HepG2 (cell line): Measurements from ENCODE around the gene UGT1A8. TPM values are rescaled to one million over a fixed set of nuclear protein-coding genes. Genes with fewer than 3 reads are reported as not detected.

Experiments used
- ATAC-seq: fragments of 200-7000 bp; cut with Tn5 transposase; 3 replicates; pipeline ENCODE4 v1.9.1; 2020; ENCODE audit warnings: mild to moderate bottlenecking, moderate library complexity
- BruUV-seq: library from RNA; stranded (reverse); fragments of 400-500 nt; replicated peaks from 2 replicates; lab custom pipeline; 2021; lab: Mats Ljungman, UMichigan
- CTCF ChIA-PET: fragments of 300-600 bp; formaldehyde crosslinking; extraction: SDS; loops from one replicate; lab custom pipeline; 2021; ENCODE audit warnings: low total read pairs, inconsistent platforms, low intra/inter-chr PET ratio; lab: Yijun Ruan, JAX
- POLR2A ChIA-PET: fragments of 350-600 bp; sonication (Branson Sonifier 250); formaldehyde crosslinking; loops from one replicate; lab custom pipeline; 2020; ENCODE audit warnings: antibody characterized with exemption, inconsistent platforms; lab: Yijun Ruan, JAX
- DNase-seq: peaks from one replicate; pipeline ENCODE4 v3.0.0-alpha.2; 2015; ENCODE audit warnings: low spot score
- FAIRE-seq: peaks from 3 replicates; lab custom pipeline; 2011; peaks lifted over from hg19 to GRCh38; lab: Jason Lieb, UNC
- H2AFZ ChIP-seq: one replicate; pipeline ENCODE4 v1.6.1; 2011; ENCODE audit warnings: low read length, inconsistent platforms
- H3K27ac ChIP-seq: fragments of 300-600 bp; 3 replicates; pipeline ENCODE4 v1.8.0; 2011; ENCODE audit warnings: mixed run types, mild to moderate bottlenecking, mixed read lengths, low read length, inconsistent platforms; ENCODE audit not compliant: insufficient read depth; ENCODE audit errors: extremely low read length
- H3K27me3 ChIP-seq, 2 experiments: fragments of 200-600 bp in 1 of 2; 2 replicates in 1 of 2; 3 replicates in 1 of 2; pipeline versions ENCODE4 v1.6.0 to v1.8.0; 2011; ENCODE audit warnings: low read length in 2 of 2, mild to moderate bottlenecking in 2 of 2, moderate library complexity in 2 of 2, inconsistent platforms in 1 of 2; ENCODE audit not compliant: insufficient read depth in 2 of 2, control insufficient read depth in 1 of 2
- H3K36me3 ChIP-seq, 2 experiments: fragments of 200-600 bp in 1 of 2; replicated peaks in 1 of 2; 2 replicates in 1 of 2; 3 replicates in 1 of 2; pipeline versions ENCODE4 v1.5.1 to v1.8.0; 2011; ENCODE audit warnings: low read length in 2 of 2, inconsistent platforms in 1 of 2; ENCODE audit not compliant: insufficient read depth in 2 of 2, control insufficient read depth in 1 of 2
- H3K4me1 ChIP-seq: 2 replicates; pipeline ENCODE4 v1.5.1; 2012; ENCODE audit warnings: low read length, inconsistent platforms; ENCODE audit not compliant: insufficient read depth
- H3K4me2 ChIP-seq: 2 replicates; pipeline ENCODE4 v1.6.0; 2011; ENCODE audit warnings: low read depth, low read length, inconsistent platforms
- H3K4me3 ChIP-seq, 3 experiments: fragments of 200-600 bp in 1 of 3; sonication (generic), shearing (Covaris generic) in 1 of 3; replicated peaks in 1 of 3; 2 replicates each; pipeline ENCODE4 v1.5.1; 2011 to 2016; ENCODE audit warnings: low read length in 3 of 3, inconsistent platforms in 2 of 3, low read depth in 2 of 3, mild to moderate bottlenecking in 2 of 3, control low read depth in 1 of 3, mixed read lengths in 1 of 3; ENCODE audit not compliant: insufficient read depth in 1 of 3
- H3K79me2 ChIP-seq: one replicate; pipeline ENCODE4 v1.6.1; 2011; ENCODE audit warnings: low read length, inconsistent platforms; ENCODE audit not compliant: insufficient read depth
- H3K9ac ChIP-seq: 2 replicates; pipeline ENCODE4 v1.6.0; 2011; ENCODE audit warnings: mild to moderate bottlenecking, low read depth, low read length, inconsistent platforms; ENCODE audit not compliant: insufficient read depth
- H3K9me3 ChIP-seq: 2 replicates; pipeline ENCODE4 v1.5.1; 2012; ENCODE audit warnings: mild to moderate bottlenecking, low read length
- H4K20me1 ChIP-seq: 2 replicates; pipeline ENCODE4 v1.6.0; 2011; ENCODE audit warnings: inconsistent platforms, mild to moderate bottlenecking, low read length, moderate library complexity; ENCODE audit not compliant: insufficient read depth
- AFF4 ChIP-seq: sonication (generic); formaldehyde crosslinking; IDR thresholded peaks from 2 replicates; pipeline ENCODE4 v1.4.0; 2020; ENCODE audit warnings: missing genetic modification reagents
- ATAD3A ChIP-seq: sonication (generic); formaldehyde crosslinking; IDR thresholded peaks from 2 replicates; pipeline ENCODE4 v1.4.0; 2020; ENCODE audit warnings: missing genetic modification reagents
- BORCS8-MEF2B ChIP-seq: sonication (generic); formaldehyde crosslinking; IDR thresholded peaks from 2 replicates; pipeline ENCODE4 v1.8.0; 2022; ENCODE audit warnings: mild to moderate bottlenecking, missing genetic modification reagents
- GFI1 ChIP-seq: sonication (generic); formaldehyde crosslinking; IDR thresholded peaks from 2 replicates; pipeline ENCODE4 v1.5.0; 2020; ENCODE audit warnings: missing genetic modification reagents, mild to moderate bottlenecking, borderline replicate concordance
- JUN ChIP-seq: sonication (generic); formaldehyde crosslinking; IDR thresholded peaks from 2 replicates; pipeline ENCODE4 v1.4.0; 2020; ENCODE audit warnings: mild to moderate bottlenecking, missing genetic modification reagents
- PHF20 ChIP-seq: sonication (generic); formaldehyde crosslinking; IDR thresholded peaks from 2 replicates; pipeline ENCODE4 v1.5.0; 2020; ENCODE audit warnings: mild to moderate bottlenecking, missing genetic modification reagents
- STAG1 ChIP-seq: sonication (generic); formaldehyde crosslinking; IDR thresholded peaks from 2 replicates; pipeline ENCODE4 v1.4.0; 2020; ENCODE audit warnings: missing genetic modification reagents
- THYN1 ChIP-seq: sonication (generic); formaldehyde crosslinking; IDR thresholded peaks from 2 replicates; pipeline ENCODE4 v1.8.1; 2023; ENCODE audit warnings: low read depth, mild to moderate bottlenecking, moderate library complexity, missing genetic modification reagents, borderline replicate concordance
- ZNF260 ChIP-seq: sonication (generic); formaldehyde crosslinking; IDR thresholded peaks from 2 replicates; pipeline ENCODE4 v1.4.0; 2020; ENCODE audit warnings: missing genetic modification reagents, low read depth, mild to moderate bottlenecking, borderline replicate concordance
- ZNF296 ChIP-seq: sonication (generic); formaldehyde crosslinking; conservative IDR thresholded peaks from 2 replicates; pipeline ENCODE4 v1.5.0; 2020; ENCODE audit warnings: mild to moderate bottlenecking, missing genetic modification reagents
- ZNF512 ChIP-seq: sonication (generic); formaldehyde crosslinking; IDR thresholded peaks from 2 replicates; pipeline ENCODE4 v1.4.0; 2020; ENCODE audit warnings: mild to moderate bottlenecking, missing genetic modification reagents
- ZNF878 ChIP-seq: sonication (generic); formaldehyde crosslinking; IDR thresholded peaks from 2 replicates; pipeline ENCODE4 v1.8.1; 2023; ENCODE audit warnings: mild to moderate bottlenecking, missing genetic modification reagents, moderate library complexity
- ZZZ3 ChIP-seq: sonication (generic); formaldehyde crosslinking; IDR thresholded peaks from 2 replicates; pipeline ENCODE4 v1.4.0; 2020; ENCODE audit warnings: missing genetic modification reagents, mild to moderate bottlenecking, borderline replicate concordance
- WGBS: methylation state at CpG from one replicate; pipeline ENCODE4 v1.1.6; 2017; ENCODE audit warnings: low lambda C conversion rate; 5-methylcytosine and 5-hydroxymethylcytosine counted together
- in situ Hi-C: cut with HindIII; loops from 2 replicates; pipeline ENCODE4 v1.10.0; 2017; ENCODE audit warnings: low pct_unique_long_range_greater_than_20kb; ENCODE audit not compliant: extremely low pct_ligation_motif_present
- intact Hi-C: fragments of 100-400 bp; cut with micrococcal nuclease; formaldehyde crosslinking; loops from one replicate; pipeline ENCODE4 v1.10.0; 2022; ENCODE audit not compliant: unreplicated experiment
- polyA plus RNA-seq, 8 experiments: library from polyadenylated mRNA; depleted of rRNA in 3 of 8; stranded (reverse) in 7 of 8; unstranded in 1 of 8; fragments of >200 nt; fragmentation: Illumina TruSeq in 4 of 8; extraction: Trizol in 4 of 8; gene quantifications; 2 replicates each; pipeline versions ENCODE4 v1.2.1 to v1.2.3, GENCODE V29; 2011 to 2016; ENCODE audit warnings: low read depth in 4 of 8, missing spikeins in 1 of 8, mixed read lengths in 1 of 8; ENCODE audit not compliant: insufficient read depth in 1 of 8
- total RNA-seq, 5 experiments: library from RNA; depleted of rRNA; stranded (reverse); fragments of >200 nt; fragmentation: Illumina TruSeq; extraction: Trizol; gene quantifications; 2 replicates each; pipeline ENCODE4 v1.2.3, GENCODE V29; 2016; ENCODE audit warnings: low read depth in 1 of 5

UGT1A8 gene
- total and polyA plus RNA-seq, 2 of the 13 experiments (the other 11 are each of a cell fraction or from before 2014, with no cell fraction given), result not detected

- ChIA-PET POLR2A (no interaction called here), CTCF (no interaction called here)
- intact Hi-C loops (no loop called here), in situ Hi-C loops (no loop called here)
- no peak overlapping the region for H3K9ac ChIP-seq
- no peaks in the 10 kb centered on the region for H3K4me1 ChIP-seq
- 17% methylated on average over 1 of the region's 2 CpGs for WGBS
- no TSS peak for BruUV-seq
- FAIRE-seq (no peak), ATAC-seq (no peak), DNase-seq (no peak)
- no peak overlapping the region for H3K4me3 ChIP-seq
- H2AFZ ChIP-seq, result no peak overlapping the region
- no peak overlapping the region for H3K4me2 ChIP-seq
- no peaks in the 10 kb centered on the region for H4K20me1 ChIP-seq
- no peaks in the 10 kb centered on the region for H3K79me2 ChIP-seq
- H3K27ac ChIP-seq, result no peak overlapping the region
- H3K9me3 ChIP-seq, result no peaks in the 10 kb centered on the region
- H3K27me3 ChIP-seq, result peaks cover 0 to 52% of the 10 kb centered on the region in 2 experiments; a peak in 3 of 5 replicates
- TF ChIP-seq ZZZ3 (CRISPR knock-in tag) (no peak), THYN1 (no peak), STAG1 (CRISPR knock-in tag) (no peak)
- H3K36me3 ChIP-seq, result no peaks in the 10 kb centered on the region
Measured at GRCh38 chr2:233803292-233803911, 186.0 kb downstream of the UGT1A8 start.

- Histone ChIP-seq H3K4me3 (no peak overlapping the region), H3K4me2 (no peak overlapping the region), H3K27me3 (peaks cover 0 to 52% of the 10 kb centered on the region in 2 experiments; a peak in 3 of 5 replicates), H3K27ac (no peak overlapping the region), H3K9ac (no peak overlapping the region), H4K20me1 (no peaks in the 10 kb centered on the region), H3K36me3 (no peaks in the 10 kb centered on the region), H2AFZ (no peak overlapping the region), H3K79me2 (no peaks in the 10 kb centered on the region), H3K9me3 (no peaks in the 10 kb centered on the region)
- in situ Hi-C loops (no loop called here), intact Hi-C loops (no loop called here)
- POLR2A ChIA-PET, result no interaction called here
- CTCF ChIA-PET, result no interaction called here
- ATAC-seq (no peak), DNase-seq (no peak)
- WGBS, result 41% methylated on average over 8 of the region's 8 CpGs
- no peak for TF ChIP-seq GFI1 (CRISPR knock-in tag)
- no peak for TF ChIP-seq PHF20 (CRISPR knock-in tag)
- TF ChIP-seq AFF4 (CRISPR knock-in tag), result no peak
- no peak for TF ChIP-seq ZNF512 (CRISPR knock-in tag)
- TF ChIP-seq BORCS8-MEF2B (CRISPR knock-in tag), result no peak
- no peak for TF ChIP-seq ZNF296 (CRISPR knock-in tag)
- TF ChIP-seq ATAD3A (CRISPR knock-in tag), result no peak
- TF ChIP-seq ZNF260 (CRISPR knock-in tag), result no peak
- no peak for TF ChIP-seq ZNF878 (CRISPR knock-in tag)
- no peak for TF ChIP-seq JUN
- TF ChIP-seq, all 625 proteins: peak for 0
- BruUV-seq, result no TSS peak
- no peaks in the 10 kb centered on the region for H3K4me1 ChIP-seq
- FAIRE-seq, result no peak
Measured at GRCh38 chr2:233803994-233804393, 186.6 kb downstream of the UGT1A8 start.
